HCEC 1CT (cell line): ENCODE data around the gene TRIM32.
"Not testable (repeated sequence)": the region's sequence is repeated elsewhere in the genome, so short reads cannot be mapped to it uniquely, and the experiment has no call there.

Experiments
- DNase-seq: peaks from one replicate; pipeline ENCODE4 v3.0.0-alpha.2; 2017

Gene TRIM32

GRCh38 chr9:116683535-116683934, 3.6 kb upstream of the TRIM32 start:
- DNase-seq: no peak

GRCh38 chr9:116685166-116685565, 1.9 kb upstream of the TRIM32 start:
- DNase-seq: no peak

- DNase-seq: no peak
Observed at GRCh38 chr9:116686135-116686534, 970 bp upstream of the TRIM32 start.

GRCh38 chr9:116686693-116687073, 422 bp upstream of the TRIM32 start:
- DNase-seq: no peak

GRCh38 chr9:116687754-116688135, 640 bp downstream of the TRIM32 start:
- no peak for DNase-seq

- no peak for DNase-seq
Observed at GRCh38 chr9:116688806-116689485, 1.8 kb downstream of the TRIM32 start.

- no peak for DNase-seq
Observed at GRCh38 chr9:116689486-116690032, 2.5 kb downstream of the TRIM32 start.

GRCh38 chr9:116690805-116691204, 3.7 kb downstream of the TRIM32 start:
- not testable (repeated sequence) for DNase-seq

- no peak for DNase-seq
Observed at GRCh38 chr9:116691607-116692006, 4.5 kb downstream of the TRIM32 start.

- DNase-seq: no peak
Observed at GRCh38 chr9:116692616-116693015, 5.5 kb downstream of the TRIM32 start.

- peak; percentile 62 for DNase-seq
Observed at GRCh38 chr9:116693233-116693731, 6.2 kb downstream of the TRIM32 start.

GRCh38 chr9:116694785-116695291, 7.7 kb downstream of the TRIM32 start:
- DNase-seq: no peak

- DNase-seq: no peak
Observed at GRCh38 chr9:116695438-116695837, 8.3 kb downstream of the TRIM32 start.

- DNase-seq: peak; percentile 65
Observed at GRCh38 chr9:116697362-116697761, 10.3 kb downstream of the TRIM32 start.

GRCh38 chr9:116697887-116698286, 10.8 kb downstream of the TRIM32 start:
- no peak for DNase-seq

GRCh38 chr9:116700279-116700678, 13.2 kb downstream of the TRIM32 start:
- no peak for DNase-seq

- no peak for DNase-seq
Observed at GRCh38 chr9:116700882-116701865, 14.1 kb downstream of the TRIM32 start.

GRCh38 chr9:116701940-116702642, 15.0 kb downstream of the TRIM32 start:
- peak; percentile 12 for DNase-seq

- no peak for DNase-seq
Observed at GRCh38 chr9:116703634-116704033, 16.5 kb downstream of the TRIM32 start.

GRCh38 chr9:116704470-116704869, 17.4 kb downstream of the TRIM32 start:
- no peak for DNase-seq

GRCh38 chr9:116705531-116705930, 18.4 kb downstream of the TRIM32 start:
- DNase-seq: no peak
